GM23338 (cell line): ENCODE results near the gene NUBPL.

Source experiments
- CREB1 ChIP-seq: fragments of 250-450 bp; sonication (Bioruptor Pico); IDR thresholded peaks from 2 replicates; pipeline ENCODE4 v1.5.0; 2020; ENCODE audit warnings: low read depth, mild to moderate bottlenecking, moderate library complexity
- CTCF ChIP-seq, 2 experiments: fragments of 200-600 bp in 1 of 2; sonication (generic) in 1 of 2; conservative IDR thresholded peaks; 2 replicates each; pipeline versions ENCODE4 v1.5.1 to v1.6.1; 2016 to 2017; ENCODE audit warnings: antibody characterized with exemption in 2 of 2, low read depth in 2 of 2, mild to moderate bottlenecking in 2 of 2, moderate library complexity in 1 of 2
- EZH2 ChIP-seq: fragments of 200-600 bp; sonication (generic); IDR thresholded peaks from one replicate; pipeline ENCODE4 v1.8.0; 2017; ENCODE audit warnings: antibody characterized with exemption, mild to moderate bottlenecking, low read depth; ENCODE audit not compliant: unreplicated experiment
- EZH2phosphoT487 ChIP-seq: fragments of 200-600 bp; sonication (generic); IDR thresholded peaks from one replicate; pipeline ENCODE4 v1.8.1; 2018; ENCODE audit warnings: antibody characterized with exemption; ENCODE audit not compliant: unreplicated experiment
- JUNB ChIP-seq: IDR thresholded peaks from one replicate; pipeline ENCODE4 v1.6.1; 2016; ENCODE audit warnings: antibody characterized with exemption; ENCODE audit not compliant: unreplicated experiment
- POLR2AphosphoS5 ChIP-seq: IDR thresholded peaks from 2 replicates; pipeline ENCODE4 v1.6.1; 2016; ENCODE audit warnings: antibody characterized with exemption, low read depth
- REST ChIP-seq: IDR thresholded peaks from one replicate; pipeline ENCODE4 v1.6.1; 2018; ENCODE audit warnings: antibody characterized with exemption; ENCODE audit not compliant: unreplicated experiment
- STAT1 ChIP-seq: IDR thresholded peaks from one replicate; pipeline ENCODE4 v1.6.1; 2016; ENCODE audit warnings: antibody characterized with exemption; ENCODE audit not compliant: unreplicated experiment
- ZNF114 ChIP-seq: fragments of 250-450 bp; sonication (Bioruptor Pico); IDR thresholded peaks from 2 replicates; pipeline ENCODE4 v1.5.0; 2020; ENCODE audit warnings: mild to moderate bottlenecking, moderate library complexity
- ZNF331 ChIP-seq: fragments of 250-450 bp; sonication (Bioruptor Pico); IDR thresholded peaks from 2 replicates; pipeline ENCODE4 v1.5.0; 2020; ENCODE audit warnings: low read depth, mild to moderate bottlenecking, moderate library complexity

- no peak for TF ChIP-seq POLR2AphosphoS5
- TF ChIP-seq CTCF (conservative IDR thresholded peaks at IDR 0.05; ENCODE audit: low read depth in 2 of 2) = no peak
- TF ChIP-seq JUNB = no peak
- no peak for TF ChIP-seq EZH2
- no peak for TF ChIP-seq STAT1
- no peak for TF ChIP-seq EZH2phosphoT487
- no peak for TF ChIP-seq CREB1
- TF ChIP-seq ZNF331 (CRISPR knock-in tag) = no peak
- no peak for TF ChIP-seq REST
- TF ChIP-seq ZNF114 (CRISPR knock-in tag) = no peak
These were observed 273.4 kb downstream of the NUBPL start for GRCh38 chr14:31834616-31835015.
